K562 (cell line): ENCODE data around the gene THADA. TPM values are rescaled to one million over a fixed set of nuclear protein-coding genes. Genes with fewer than 3 reads are reported as not detected.

ENCODE experiments used
- ATAC-seq: fragments of 200-7000 bp; cut with Tn5 transposase; 3 replicates; pipeline ENCODE4 v1.9.1; 2020; ENCODE audit warnings: moderate library complexity
- BruUV-seq: library from RNA; stranded (reverse); fragments of 400-500 nt; replicated peaks from 2 replicates; lab custom pipeline; 2021; lab: Mats Ljungman, UMichigan
- CTCF ChIA-PET: fragments of 300-600 bp; formaldehyde crosslinking; extraction: SDS; loops from one replicate; lab custom pipeline; 2021; ENCODE audit warnings: low intra/inter-chr PET ratio; lab: Yijun Ruan, JAX
- POLR2A ChIA-PET: fragments of 300-600, 350-650 bp; sonication (Branson Sonifier 250); formaldehyde crosslinking; extraction: SDS; loops from one replicate; lab custom pipeline; 2021; ENCODE audit warnings: antibody characterized with exemption, inconsistent platforms; lab: Yijun Ruan, JAX
- DNase-seq, 4 experiments: peaks; one replicate each; pipeline versions ENCODE4 v3.0.0 to v3.0.0-alpha.2; 2011 to 2018; ENCODE audit warnings: low spot score in 3 of 4, mixed read lengths in 3 of 4; ENCODE audit errors: extremely low read depth in 1 of 4
- FAIRE-seq: peaks from 2 replicates; lab custom pipeline; 2011; peaks lifted over from hg19 to GRCh38; lab: Jason Lieb, UNC
- H2AFZ ChIP-seq: 2 replicates; pipeline ENCODE4 v1.6.0; 2011; ENCODE audit warnings: low read depth, low read length, control low read depth, inconsistent platforms
- H3K27ac ChIP-seq: fragments of 200-600 bp; 3 replicates; pipeline ENCODE4 v1.8.0; 2011; ENCODE audit warnings: low read depth, mild to moderate bottlenecking, control low read depth, inconsistent platforms, low read length, moderate library complexity, mixed read lengths; ENCODE audit errors: extremely low read depth
- H3K27me3 ChIP-seq, 2 experiments: fragments of 300-600 bp in 1 of 2; 2 replicates in 1 of 2; 3 replicates in 1 of 2; pipeline versions ENCODE4 v1.6.0 to v1.8.0; 2011; ENCODE audit warnings: inconsistent platforms in 2 of 2, low read length in 2 of 2, mild to moderate bottlenecking in 1 of 2, mixed read lengths in 1 of 2, moderate library complexity in 1 of 2; ENCODE audit not compliant: control insufficient read depth in 2 of 2, insufficient read depth in 2 of 2
- H3K36me3 ChIP-seq: fragments of 300-600 bp; 3 replicates; pipeline ENCODE4 v1.8.0; 2011; ENCODE audit warnings: mild to moderate bottlenecking, low read length, inconsistent platforms; ENCODE audit not compliant: control insufficient read depth, insufficient read depth
- H3K4me1 ChIP-seq, 2 experiments: fragments of 200-600 bp in 1 of 2; replicated peaks in 1 of 2; 2 replicates in 1 of 2; 3 replicates in 1 of 2; pipeline versions ENCODE4 v1.5.1 to v1.8.0; 2011; ENCODE audit warnings: inconsistent platforms in 2 of 2, low read length in 2 of 2, mild to moderate bottlenecking in 1 of 2, mixed read lengths in 1 of 2, moderate library complexity in 1 of 2; ENCODE audit not compliant: control insufficient read depth in 2 of 2, insufficient read depth in 2 of 2
- H3K4me2 ChIP-seq: 2 replicates; pipeline ENCODE4 v1.6.1; 2011; ENCODE audit warnings: low read length, control low read depth, inconsistent platforms, mixed read lengths; ENCODE audit not compliant: insufficient read depth
- H3K4me3 ChIP-seq: fragments of 200-600 bp; sonication (generic), shearing (Covaris generic); 2 replicates; pipeline ENCODE4 v1.5.1; 2016; ENCODE audit warnings: control low read depth, inconsistent platforms
- H3K79me2 ChIP-seq: fragments of 200-600 bp; 3 replicates; pipeline ENCODE4 v1.8.0; 2011; ENCODE audit warnings: low read length, inconsistent platforms; ENCODE audit not compliant: control insufficient read depth, insufficient read depth
- H3K9ac ChIP-seq, 2 experiments: 2 replicates each; pipeline versions ENCODE4 v1.6.0 to v1.6.1; 2011; ENCODE audit warnings: low read depth in 2 of 2, low read length in 2 of 2, control low read depth in 1 of 2, inconsistent platforms in 1 of 2, mild to moderate bottlenecking in 1 of 2, mixed read lengths in 1 of 2; ENCODE audit not compliant: insufficient read depth in 1 of 2
- H3K9me1 ChIP-seq: one replicate; pipeline ENCODE4 v1.6.0; 2011; ENCODE audit warnings: inconsistent platforms, mild to moderate bottlenecking, low read length, moderate library complexity; ENCODE audit not compliant: control insufficient read depth, insufficient read depth
- H3K9me3 ChIP-seq: replicated peaks from 2 replicates; pipeline ENCODE4 v1.5.1; 2011; ENCODE audit warnings: low read depth, low read length, inconsistent platforms; ENCODE audit not compliant: control insufficient read depth, insufficient read depth
- H4K20me1 ChIP-seq: replicated peaks from 2 replicates; pipeline ENCODE4 v1.6.1; 2011; ENCODE audit warnings: low read length, inconsistent platforms, mixed read lengths; ENCODE audit not compliant: control insufficient read depth, insufficient read depth
- BDP1 ChIP-seq: IDR thresholded peaks from 3 replicates; pipeline ENCODE4 v1.6.1; 2011; ENCODE audit not compliant: insufficient read length, insufficient read depth
- C11orf30 ChIP-seq: fragments of 450-650 bp; IDR thresholded peaks from 2 replicates; pipeline ENCODE4 v1.6.1; 2016; ENCODE audit warnings: low read depth, mild to moderate bottlenecking
- KAT7 ChIP-seq: sonication (generic); formaldehyde crosslinking; IDR thresholded peaks from 2 replicates; pipeline ENCODE4 v1.8.0; 2022; ENCODE audit warnings: missing genetic modification reagents, mild to moderate bottlenecking, borderline replicate concordance
- WGBS: fragments of 100-300 bp; shearing (Covaris generic); methylation state at CpG from one replicate; pipeline ENCODE4 v1.1.6; 2016; ENCODE audit warnings: low coverage, mixed read lengths; ENCODE audit not compliant: insufficient coverage; ENCODE audit errors: missing lambda C conversion rate; 5-methylcytosine and 5-hydroxymethylcytosine counted together
- in situ Hi-C: fragments of 300-500 bp; cut with MboI; formaldehyde crosslinking; loops from 4 replicates; pipeline ENCODE4 v1.15.0; 2018; ENCODE audit warnings: inconsistent platforms, mixed read lengths
- intact Hi-C: fragments of 100-400 bp; cut with micrococcal nuclease; formaldehyde crosslinking; loops from 2 replicates; pipeline ENCODE4 v1.14.2; 2022
- polyA plus RNA-seq, 8 experiments: library from polyadenylated mRNA; depleted of rRNA in 4 of 8; stranded (reverse) in 5 of 8; unstranded in 3 of 8; fragments of >200 nt; fragmentation: Nextera tagmentation in 2 of 8; fragmentation: Illumina TruSeq in 1 of 8; extraction: Ambion mirVana in 2 of 8; extraction: Trizol in 1 of 8; gene quantifications; 2 replicates each; pipeline versions ENCODE4 v1.2.1 to v1.2.3, GENCODE V29; 2011 to 2014; ENCODE audit warnings: inconsistent platforms in 1 of 8, missing spikeins in 1 of 8
- total RNA-seq, 7 experiments: library from RNA; depleted of rRNA in 6 of 7; stranded (reverse); fragments of >200 nt in 6 of 7; fragmentation: Illumina TruSeq in 2 of 7; extraction: Trizol in 2 of 7; gene quantifications; 2 replicates each; pipeline versions ENCODE4 v1.2.1 to v1.2.3, GENCODE V29; 2011 to 2021; ENCODE audit warnings: low replicate concordance in 1 of 7
- TF ChIP-seq, protein P1 (sequence below), 2 experiments: fragments of 450-650 bp in 1 of 2; sonication (generic) in 1 of 2; formaldehyde crosslinking in 1 of 2; IDR thresholded peaks in 1 of 2; conservative IDR thresholded peaks in 1 of 2; 2 replicates each; pipeline versions ENCODE4 v1.6.1 to v1.8.1; 2016 to 2023; ENCODE audit warnings: mild to moderate bottlenecking in 2 of 2, moderate library complexity in 2 of 2, inconsistent platforms in 1 of 2, missing genetic modification reagents in 1 of 2
- TF ChIP-seq, protein P2 (sequence below): fragments of 200-800 bp; sonication (Bioruptor generic); IDR thresholded peaks from 2 replicates; pipeline ENCODE4 v1.6.1; 2016; ENCODE audit warnings: missing genetic modification characterization, missing compliant biosample characterization

THADA gene
- total and polyA plus RNA-seq, 9 of the 15 experiments (the other 6 are each of a cell fraction or from before 2014, with no cell fraction given), result 17.8 to 34.7 (median 31.9) TPM

DNA sequence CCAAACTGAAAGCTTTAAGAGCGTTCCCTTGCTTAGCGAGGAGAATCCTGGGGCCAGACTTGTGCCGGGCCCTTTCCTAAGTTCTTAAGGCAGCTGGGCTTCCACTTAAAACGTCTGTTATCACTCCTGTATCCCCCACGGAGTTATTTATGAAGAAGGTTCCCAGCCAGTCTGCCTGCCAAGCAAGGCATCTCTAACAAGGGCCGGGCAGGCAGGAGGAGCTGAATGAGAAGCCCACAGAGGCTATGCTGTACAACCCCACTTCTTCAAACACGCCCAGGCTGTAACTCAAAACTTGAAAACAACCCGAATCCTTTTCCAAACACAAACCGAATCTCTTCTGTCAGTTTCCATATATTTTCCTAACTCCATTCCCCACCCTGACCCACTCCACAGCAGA is 330.4 kb downstream of the THADA start:
- DNase-seq, result no peak
- H3K9me3 ChIP-seq, result no peaks in the 10 kb centered on the region
- no peak for FAIRE-seq
- ChIA-PET CTCF (no interaction called here), POLR2A (no interaction called here)
- WGBS, result 69% methylated on average over 9 of the region's 9 CpGs
- in situ Hi-C loops, result no loop called here
- no TSS peak for BruUV-seq
- no peak for TF ChIP-seq C11orf30
- TF ChIP-seq, protein P1, sequence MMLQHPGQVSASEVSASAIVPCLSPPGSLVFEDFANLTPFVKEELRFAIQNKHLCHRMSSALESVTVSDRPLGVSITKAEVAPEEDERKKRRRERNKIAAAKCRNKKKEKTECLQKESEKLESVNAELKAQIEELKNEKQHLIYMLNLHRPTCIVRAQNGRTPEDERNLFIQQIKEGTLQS (IDR thresholded peaks at IDR 0.05), result no peak
- TF ChIP-seq, protein P1 (CRISPR knock-in tag; conservative IDR thresholded peaks at IDR 0.05), result no peak
- no peak for TF ChIP-seq BDP1
- no peak for TF ChIP-seq KAT7 (CRISPR knock-in tag)
- TF ChIP-seq, protein P2, sequence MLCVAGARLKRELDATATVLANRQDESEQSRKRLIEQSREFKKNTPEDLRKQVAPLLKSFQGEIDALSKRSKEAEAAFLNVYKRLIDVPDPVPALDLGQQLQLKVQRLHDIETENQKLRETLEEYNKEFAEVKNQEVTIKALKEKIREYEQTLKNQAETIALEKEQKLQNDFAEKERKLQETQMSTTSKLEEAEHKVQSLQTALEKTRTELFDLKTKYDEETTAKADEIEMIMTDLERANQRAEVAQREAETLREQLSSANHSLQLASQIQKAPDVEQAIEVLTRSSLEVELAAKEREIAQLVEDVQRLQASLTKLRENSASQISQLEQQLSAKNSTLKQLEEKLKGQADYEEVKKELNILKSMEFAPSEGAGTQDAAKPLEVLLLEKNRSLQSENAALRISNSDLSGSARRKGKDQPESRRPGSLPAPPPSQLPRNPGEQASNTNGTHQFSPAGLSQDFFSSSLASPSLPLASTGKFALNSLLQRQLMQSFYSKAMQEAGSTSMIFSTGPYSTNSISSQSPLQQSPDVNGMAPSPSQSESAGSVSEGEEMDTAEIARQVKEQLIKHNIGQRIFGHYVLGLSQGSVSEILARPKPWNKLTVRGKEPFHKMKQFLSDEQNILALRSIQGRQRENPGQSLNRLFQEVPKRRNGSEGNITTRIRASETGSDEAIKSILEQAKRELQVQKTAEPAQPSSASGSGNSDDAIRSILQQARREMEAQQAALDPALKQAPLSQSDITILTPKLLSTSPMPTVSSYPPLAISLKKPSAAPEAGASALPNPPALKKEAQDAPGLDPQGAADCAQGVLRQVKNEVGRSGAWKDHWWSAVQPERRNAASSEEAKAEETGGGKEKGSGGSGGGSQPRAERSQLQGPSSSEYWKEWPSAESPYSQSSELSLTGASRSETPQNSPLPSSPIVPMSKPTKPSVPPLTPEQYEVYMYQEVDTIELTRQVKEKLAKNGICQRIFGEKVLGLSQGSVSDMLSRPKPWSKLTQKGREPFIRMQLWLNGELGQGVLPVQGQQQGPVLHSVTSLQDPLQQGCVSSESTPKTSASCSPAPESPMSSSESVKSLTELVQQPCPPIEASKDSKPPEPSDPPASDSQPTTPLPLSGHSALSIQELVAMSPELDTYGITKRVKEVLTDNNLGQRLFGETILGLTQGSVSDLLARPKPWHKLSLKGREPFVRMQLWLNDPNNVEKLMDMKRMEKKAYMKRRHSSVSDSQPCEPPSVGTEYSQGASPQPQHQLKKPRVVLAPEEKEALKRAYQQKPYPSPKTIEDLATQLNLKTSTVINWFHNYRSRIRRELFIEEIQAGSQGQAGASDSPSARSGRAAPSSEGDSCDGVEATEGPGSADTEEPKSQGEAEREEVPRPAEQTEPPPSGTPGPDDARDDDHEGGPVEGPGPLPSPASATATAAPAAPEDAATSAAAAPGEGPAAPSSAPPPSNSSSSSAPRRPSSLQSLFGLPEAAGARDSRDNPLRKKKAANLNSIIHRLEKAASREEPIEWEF (CRISPR knock-in tag), result no peak
- H3K27ac ChIP-seq, result no peak overlapping the region
- H3K4me3 ChIP-seq, result no peak overlapping the region
- no peaks in the 10 kb centered on the region for H3K79me2 ChIP-seq
- no peak overlapping the region for H2AFZ ChIP-seq
- no peak overlapping the region for H3K9ac ChIP-seq
- H4K20me1 ChIP-seq, result no peaks in the 10 kb centered on the region
- H3K27me3 ChIP-seq, result no peaks in the 10 kb centered on the region
- H3K4me1 ChIP-seq, result peaks cover 10% of the 10 kb centered on the region in 2 experiments; a peak in 3 of 5 replicates
- peaks cover 5% of the 10 kb centered on the region; the same call in 1 of the 3 replicates for H3K36me3 ChIP-seq
- H3K9me1 ChIP-seq, result no peaks in the 10 kb centered on the region
- no peak overlapping the region for H3K4me2 ChIP-seq
- no peak for ATAC-seq
- intact Hi-C loops, result no loop called here
